NCI-H128 (cell line): Measurements from ENCODE around the gene MYO9A.
"Not testable (repeated sequence)": the region's sequence is repeated elsewhere in the genome, so short reads cannot be mapped to it uniquely, and the experiment has no call there.

Source experiments
- DNase-seq: peaks from one replicate; lab custom pipeline; 2025; ENCODE audit not compliant: unreplicated experiment; lab: John Stamatoyannopoulos, UW

MYO9A gene

GRCh38 chr15:72141171-72142084 lies 23.5 kb upstream of the MYO9A start:
- no peak for DNase-seq

- no peak for DNase-seq
These were observed 22.1 kb upstream of the MYO9A start for GRCh38 chr15:72140088-72140487.

- DNase-seq = no peak
These were observed 21.7 kb upstream of the MYO9A start for GRCh38 chr15:72139667-72140066.

- DNase-seq = peak; percentile 61
These were observed 18.5 kb upstream of the MYO9A start for GRCh38 chr15:72136170-72137051.

- no peak for DNase-seq
These were observed 17.8 kb upstream of the MYO9A start for GRCh38 chr15:72135719-72136118.

GRCh38 chr15:72133211-72133610 lies 15.3 kb upstream of the MYO9A start:
- DNase-seq = no peak

GRCh38 chr15:72131922-72132321 lies 14.0 kb upstream of the MYO9A start:
- DNase-seq = no peak

GRCh38 chr15:72130272-72130671 lies 12.3 kb upstream of the MYO9A start:
- DNase-seq = no peak

GRCh38 chr15:72128359-72128758 lies 10.4 kb upstream of the MYO9A start:
- no peak for DNase-seq

GRCh38 chr15:72127724-72128322 lies 9.9 kb upstream of the MYO9A start:
- no peak for DNase-seq

- no peak for DNase-seq
These were observed 6.3 kb upstream of the MYO9A start for GRCh38 chr15:72124218-72124617.

GRCh38 chr15:72117486-72118016 lies 399 bp downstream of the MYO9A start:
- no peak for DNase-seq

GRCh38 chr15:72116731-72117485 lies 1.0 kb downstream of the MYO9A start:
- DNase-seq = no peak

GRCh38 chr15:72113347-72114031 lies 4.5 kb downstream of the MYO9A start:
- DNase-seq = no peak

GRCh38 chr15:72112805-72113204 lies 5.1 kb downstream of the MYO9A start:
- DNase-seq = no peak

GRCh38 chr15:72112116-72112515 lies 5.8 kb downstream of the MYO9A start:
- DNase-seq = no peak

- DNase-seq = no peak
These were observed 7.6 kb downstream of the MYO9A start for GRCh38 chr15:72110355-72110754.

- no peak for DNase-seq
These were observed 11.9 kb downstream of the MYO9A start for GRCh38 chr15:72106068-72106467.

- DNase-seq = no peak
These were observed 12.8 kb downstream of the MYO9A start for GRCh38 chr15:72105111-72105510.

GRCh38 chr15:72100551-72100950 lies 17.4 kb downstream of the MYO9A start:
- not testable (repeated sequence) for DNase-seq
